Activated T-helper 17 cell treated with anti-CD3 and anti-CD28 coated beads, Interleukin-2, amount 50 U/mL, for 72 hours (primary cell): ENCODE results near the gene HGFAC. TPM values are rescaled to one million over a fixed set of nuclear protein-coding genes. Genes with fewer than 3 reads are reported as not detected.

Experiments
- ATAC-seq: fragments of 150-1000 bp; cut with Tn5 transposase; replicated peaks from 2 replicates; pipeline ENCODE4 v1.10.0; 2021; ENCODE audit warnings: mild to moderate bottlenecking, moderate library complexity
- H3K27ac Mint-ChIP-seq: one replicate; pipeline ENCODE4 v1.8.0; 2022; ENCODE audit warnings: mixed read lengths
- H3K27me3 Mint-ChIP-seq: one replicate; pipeline ENCODE4 v1.8.0; 2022; ENCODE audit warnings: mixed read lengths
- H3K36me3 Mint-ChIP-seq: one replicate; pipeline ENCODE4 v1.8.0; 2022; ENCODE audit warnings: low read depth, mild to moderate bottlenecking, mixed read lengths
- H3K4me1 Mint-ChIP-seq: one replicate; pipeline ENCODE4 v1.8.0; 2022; ENCODE audit warnings: mixed read lengths
- H3K4me3 Mint-ChIP-seq: one replicate; pipeline ENCODE4 v1.8.0; 2022; ENCODE audit warnings: mild to moderate bottlenecking, mixed read lengths
- H3K9me3 Mint-ChIP-seq: one replicate; pipeline ENCODE4 v1.8.0; 2022; ENCODE audit warnings: mixed read lengths
- total RNA-seq, 2 donors: library from RNA; stranded (reverse); gene quantifications; one replicate each; pipeline ENCODE4 v1.2.3, GENCODE V29; 2022

The HGFAC gene
- total RNA-seq, 2 donors from 2014 or later, result not detected

- Mint-ChIP-seq H3K4me1 (no peaks in the 10 kb centered on the region), H3K27ac (no peak overlapping the region), H3K27me3 (no peaks in the 10 kb centered on the region), H3K4me3 (no peak overlapping the region), H3K9me3 (no peaks in the 10 kb centered on the region), H3K36me3 (no peaks in the 10 kb centered on the region)
- no peak for ATAC-seq
These were observed 14.7 kb upstream of the HGFAC start for GRCh38 chr4:3427134-3427476.

- no peak for ATAC-seq
- Mint-ChIP-seq H3K27me3 (no peaks in the 10 kb centered on the region), H3K4me3 (no peak overlapping the region), H3K36me3 (no peaks in the 10 kb centered on the region), H3K27ac (no peak overlapping the region), H3K9me3 (no peaks in the 10 kb centered on the region), H3K4me1 (no peaks in the 10 kb centered on the region)
These were observed 13.9 kb upstream of the HGFAC start for GRCh38 chr4:3427706-3428446.

- Mint-ChIP-seq H3K4me3 (no peak overlapping the region), H3K36me3 (no peaks in the 10 kb centered on the region), H3K27ac (no peak overlapping the region), H3K4me1 (no peaks in the 10 kb centered on the region), H3K27me3 (no peaks in the 10 kb centered on the region), H3K9me3 (no peaks in the 10 kb centered on the region)
- ATAC-seq, result no peak
These were observed 12.1 kb upstream of the HGFAC start for GRCh38 chr4:3429651-3430050.

- Mint-ChIP-seq H3K4me1 (no peaks in the 10 kb centered on the region), H3K36me3 (no peaks in the 10 kb centered on the region), H3K27me3 (no peaks in the 10 kb centered on the region), H3K4me3 (no peak overlapping the region), H3K9me3 (no peaks in the 10 kb centered on the region), H3K27ac (no peak overlapping the region)
- ATAC-seq, result no peak
These were observed 11.2 kb upstream of the HGFAC start for GRCh38 chr4:3430524-3430923.

- Mint-ChIP-seq H3K4me3 (no peak overlapping the region), H3K9me3 (no peaks in the 10 kb centered on the region), H3K4me1 (no peaks in the 10 kb centered on the region), H3K36me3 (no peaks in the 10 kb centered on the region), H3K27ac (no peak overlapping the region), H3K27me3 (no peaks in the 10 kb centered on the region)
- no peak for ATAC-seq
These were observed 10.2 kb upstream of the HGFAC start for GRCh38 chr4:3431446-3431993.

- ATAC-seq, result no peak
- Mint-ChIP-seq H3K9me3 (no peaks in the 10 kb centered on the region), H3K4me1 (no peaks in the 10 kb centered on the region), H3K27ac (no peak overlapping the region), H3K27me3 (no peaks in the 10 kb centered on the region), H3K36me3 (no peaks in the 10 kb centered on the region), H3K4me3 (no peak overlapping the region)
These were observed 9.4 kb upstream of the HGFAC start for GRCh38 chr4:3432381-3432790.

GRCh38 chr4:3433138-3433869 is 8.5 kb upstream of the HGFAC start:
- no peaks in the 10 kb centered on the region for H3K9me3 Mint-ChIP-seq
- H3K36me3 Mint-ChIP-seq, result no peaks in the 10 kb centered on the region
- no peak for ATAC-seq
- no peaks in the 10 kb centered on the region for H3K27me3 Mint-ChIP-seq
- no peaks in the 10 kb centered on the region for H3K4me1 Mint-ChIP-seq
- H3K27ac Mint-ChIP-seq, result no peak overlapping the region
- H3K4me3 Mint-ChIP-seq, result no peak overlapping the region

GRCh38 chr4:3434881-3435685 is 6.7 kb upstream of the HGFAC start:
- no peaks in the 10 kb centered on the region for H3K4me1 Mint-ChIP-seq
- H3K9me3 Mint-ChIP-seq, result no peaks in the 10 kb centered on the region
- H3K4me3 Mint-ChIP-seq, result no peak overlapping the region
- no peak overlapping the region for H3K27ac Mint-ChIP-seq
- H3K36me3 Mint-ChIP-seq, result no peaks in the 10 kb centered on the region
- H3K27me3 Mint-ChIP-seq, result no peaks in the 10 kb centered on the region
- ATAC-seq, result no peak

GRCh38 chr4:3435686-3435956 is 6.1 kb upstream of the HGFAC start:
- no peak overlapping the region for H3K27ac Mint-ChIP-seq
- H3K4me3 Mint-ChIP-seq, result no peak overlapping the region
- H3K4me1 Mint-ChIP-seq, result no peaks in the 10 kb centered on the region
- no peaks in the 10 kb centered on the region for H3K36me3 Mint-ChIP-seq
- ATAC-seq, result no peak
- H3K9me3 Mint-ChIP-seq, result no peaks in the 10 kb centered on the region
- H3K27me3 Mint-ChIP-seq, result no peaks in the 10 kb centered on the region

GRCh38 chr4:3436048-3436797 is 5.5 kb upstream of the HGFAC start:
- H3K27ac Mint-ChIP-seq, result no peak overlapping the region
- no peaks in the 10 kb centered on the region for H3K27me3 Mint-ChIP-seq
- H3K4me3 Mint-ChIP-seq, result no peak overlapping the region
- no peaks in the 10 kb centered on the region for H3K9me3 Mint-ChIP-seq
- H3K4me1 Mint-ChIP-seq, result no peaks in the 10 kb centered on the region
- no peak for ATAC-seq
- H3K36me3 Mint-ChIP-seq, result no peaks in the 10 kb centered on the region

GRCh38 chr4:3436798-3437581 is 4.8 kb upstream of the HGFAC start:
- ATAC-seq, result peak; percentile 94
- Mint-ChIP-seq H3K27ac (no peak overlapping the region), H3K9me3 (no peaks in the 10 kb centered on the region), H3K27me3 (no peaks in the 10 kb centered on the region), H3K4me3 (no peak overlapping the region), H3K36me3 (no peaks in the 10 kb centered on the region), H3K4me1 (no peaks in the 10 kb centered on the region)

GRCh38 chr4:3437582-3437936 is 4.2 kb upstream of the HGFAC start:
- no peak overlapping the region for H3K27ac Mint-ChIP-seq
- no peaks in the 10 kb centered on the region for H3K9me3 Mint-ChIP-seq

GRCh38 chr4:3437998-3438846 is 3.5 kb upstream of the HGFAC start:
- Mint-ChIP-seq H3K9me3 (no peaks in the 10 kb centered on the region), H3K4me1 (no peaks in the 10 kb centered on the region), H3K27ac (no peak overlapping the region), H3K36me3 (no peaks in the 10 kb centered on the region), H3K4me3 (no peak overlapping the region), H3K27me3 (no peaks in the 10 kb centered on the region)
- no peak for ATAC-seq

More at GRCh38 chr4:3437582-3437936, 4.2 kb upstream of the HGFAC start:
- Mint-ChIP-seq H3K27me3 (no peaks in the 10 kb centered on the region), H3K4me1 (no peaks in the 10 kb centered on the region), H3K36me3 (no peaks in the 10 kb centered on the region), H3K4me3 (no peak overlapping the region)
- no peak for ATAC-seq
